Fibroblast of lung (primary cell): ENCODE data around the gene CFAP299.

ENCODE experiments used
- EZH2 ChIP-seq: IDR thresholded peaks from 2 replicates; pipeline ENCODE4 v1.5.1; 2012; ENCODE audit warnings: low read length, control low read depth, mild to moderate bottlenecking; ENCODE audit errors: missing control alignments
- TF ChIP-seq, protein P1 (sequence below), 2 donors: IDR thresholded peaks in 1 of 2; conservative IDR thresholded peaks in 1 of 2; 1 replicate in 1 of 2; 2 replicates in 1 of 2; pipeline ENCODE4 v1.5.1; 2011 to 2012; ENCODE audit warnings: low read length in 2 of 2, control low read depth in 1 of 2, inconsistent platforms in 1 of 2, low read depth in 1 of 2, mild to moderate bottlenecking in 1 of 2

DNA sequence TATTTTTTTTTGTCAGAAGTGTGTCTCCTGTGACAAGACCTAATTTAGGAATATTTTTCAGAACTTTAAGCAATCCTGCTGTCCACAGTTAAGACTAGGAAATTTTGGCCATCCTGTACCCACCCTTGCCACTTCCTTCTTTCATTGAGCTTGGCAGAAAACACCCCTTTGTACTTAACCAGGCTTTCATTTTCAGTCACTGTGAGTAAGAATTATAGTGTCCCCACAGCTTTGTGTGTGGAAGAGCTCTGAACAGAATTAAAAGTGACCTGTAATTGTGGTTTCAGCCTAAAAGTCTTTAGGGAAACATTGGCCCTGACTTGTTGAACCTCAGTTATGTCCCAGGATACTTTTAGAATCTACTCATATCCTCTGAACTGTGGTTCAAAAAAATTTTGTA is 541.3 kb downstream of the CFAP299 start:
- TF ChIP-seq, protein P1, sequence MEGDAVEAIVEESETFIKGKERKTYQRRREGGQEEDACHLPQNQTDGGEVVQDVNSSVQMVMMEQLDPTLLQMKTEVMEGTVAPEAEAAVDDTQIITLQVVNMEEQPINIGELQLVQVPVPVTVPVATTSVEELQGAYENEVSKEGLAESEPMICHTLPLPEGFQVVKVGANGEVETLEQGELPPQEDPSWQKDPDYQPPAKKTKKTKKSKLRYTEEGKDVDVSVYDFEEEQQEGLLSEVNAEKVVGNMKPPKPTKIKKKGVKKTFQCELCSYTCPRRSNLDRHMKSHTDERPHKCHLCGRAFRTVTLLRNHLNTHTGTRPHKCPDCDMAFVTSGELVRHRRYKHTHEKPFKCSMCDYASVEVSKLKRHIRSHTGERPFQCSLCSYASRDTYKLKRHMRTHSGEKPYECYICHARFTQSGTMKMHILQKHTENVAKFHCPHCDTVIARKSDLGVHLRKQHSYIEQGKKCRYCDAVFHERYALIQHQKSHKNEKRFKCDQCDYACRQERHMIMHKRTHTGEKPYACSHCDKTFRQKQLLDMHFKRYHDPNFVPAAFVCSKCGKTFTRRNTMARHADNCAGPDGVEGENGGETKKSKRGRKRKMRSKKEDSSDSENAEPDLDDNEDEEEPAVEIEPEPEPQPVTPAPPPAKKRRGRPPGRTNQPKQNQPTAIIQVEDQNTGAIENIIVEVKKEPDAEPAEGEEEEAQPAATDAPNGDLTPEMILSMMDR (conservative IDR thresholded peaks at IDR 0.05 in 1 of 2, IDR thresholded peaks at IDR 0.05 in 1 of 2; ENCODE audit: low read depth in 1 of 2, low read length in 2 of 2) = no peak
- TF ChIP-seq EZH2 = no peak
